ENCODE data around the gene PAX1. TPM values are rescaled to one million over a fixed set of nuclear protein-coding genes. Genes with fewer than 3 reads are reported as not detected.

The PAX1 gene
- polyA plus RNA-seq, 4 donors: 0.11 to 0.21 TPM; not detected in 2

DNA sequence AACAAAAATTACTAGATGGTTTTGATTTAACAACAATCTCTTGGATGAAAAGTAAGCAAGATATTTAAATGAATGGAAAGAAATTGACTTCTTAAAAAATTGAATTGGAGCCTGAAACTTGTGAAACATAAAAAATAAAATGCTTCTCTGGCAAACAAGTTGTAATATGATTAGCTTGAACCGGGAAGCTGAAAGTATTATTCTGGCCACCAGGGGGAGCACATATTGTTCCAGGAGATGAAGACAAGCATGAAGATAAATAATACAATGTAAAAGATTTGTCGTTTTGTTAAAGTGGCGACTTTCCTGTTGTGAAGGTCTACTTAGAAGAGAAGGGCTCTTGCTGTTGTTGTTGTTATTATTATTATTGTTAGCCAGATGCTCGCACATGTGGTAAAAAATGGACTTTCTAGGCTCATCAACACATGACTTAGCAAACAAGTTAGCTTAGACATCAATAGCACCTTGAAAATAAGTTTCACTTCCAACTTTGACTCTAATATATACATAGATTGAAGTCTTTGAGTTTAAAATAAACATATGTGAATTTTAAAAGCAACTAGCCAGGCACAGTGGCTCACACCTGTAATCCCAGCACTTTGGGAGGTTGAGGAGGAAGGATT lies 14.2 kb downstream of the PAX1 start:
- peak in 2 of 4 donors; percentile 59 to 68 for DNase-seq (ENCODE audit: low read depth in 4 of 4, low spot score in 2 of 4)

DNA sequence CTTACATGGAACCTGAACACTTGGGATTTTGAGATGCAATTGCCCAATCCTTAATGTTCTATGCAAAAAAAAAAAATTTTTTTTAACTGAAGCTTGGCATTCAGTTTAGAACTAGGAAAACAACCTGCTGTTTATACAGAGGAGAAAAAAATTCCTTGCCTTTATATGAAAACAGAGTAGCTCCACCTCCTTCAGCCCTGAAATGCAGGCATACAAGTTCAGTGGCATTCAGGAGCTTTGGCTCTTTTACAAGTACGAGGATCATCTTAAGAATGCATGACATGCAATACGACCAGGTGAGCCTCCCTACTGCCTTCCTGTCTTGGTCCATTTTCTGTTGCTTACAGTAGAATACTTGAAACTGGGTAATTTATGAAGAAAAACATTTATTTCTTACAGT lies 20.4 kb downstream of the PAX1 start:
- DNase-seq (ENCODE audit: low read depth in 4 of 4, low spot score in 2 of 4): no peak

DNA sequence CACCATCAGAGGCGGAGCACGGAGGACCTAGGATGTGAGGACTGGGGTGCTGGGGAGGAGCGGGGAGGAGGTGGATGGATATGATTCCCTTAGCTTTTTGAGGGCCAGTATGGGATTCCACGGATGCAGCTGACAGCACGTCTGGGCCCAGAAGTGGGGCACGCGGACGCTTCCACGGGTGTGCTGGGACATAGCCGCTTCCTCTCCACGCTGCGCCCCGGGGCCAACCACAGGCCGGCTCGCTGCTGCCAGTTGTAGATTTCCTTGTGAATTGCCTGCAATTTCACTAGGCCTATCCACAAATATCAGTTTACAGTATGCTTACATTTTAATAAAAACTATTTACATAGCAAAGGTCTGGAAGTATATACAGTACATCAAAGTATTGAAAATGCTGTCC lies 23.9 kb downstream of the PAX1 start:
- DNase-seq (ENCODE audit: low read depth in 4 of 4, low spot score in 2 of 4): no peak

DNA sequence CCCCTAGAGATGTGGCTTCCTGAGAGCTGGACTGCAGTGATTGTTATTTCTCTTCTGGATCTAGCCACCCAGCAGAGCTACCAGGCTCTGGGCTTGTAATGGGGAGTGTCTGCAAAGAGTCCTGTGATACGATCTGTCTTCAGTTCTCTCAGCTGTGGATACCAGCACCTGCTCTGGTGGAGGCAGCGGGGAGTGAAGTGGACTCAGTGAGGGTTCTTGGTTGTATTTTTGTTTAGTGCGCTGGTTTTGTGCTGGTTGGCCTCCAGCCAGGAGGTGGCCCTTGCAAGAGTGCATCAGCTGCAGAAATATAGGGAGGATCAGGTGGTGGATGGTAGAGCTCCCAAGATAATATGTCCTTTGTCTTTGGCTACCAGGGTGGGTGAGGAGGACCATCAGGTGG lies 33.7 kb downstream of the PAX1 start:
- no peak for DNase-seq (ENCODE audit: low read depth in 4 of 4, low spot score in 2 of 4)

DNA sequence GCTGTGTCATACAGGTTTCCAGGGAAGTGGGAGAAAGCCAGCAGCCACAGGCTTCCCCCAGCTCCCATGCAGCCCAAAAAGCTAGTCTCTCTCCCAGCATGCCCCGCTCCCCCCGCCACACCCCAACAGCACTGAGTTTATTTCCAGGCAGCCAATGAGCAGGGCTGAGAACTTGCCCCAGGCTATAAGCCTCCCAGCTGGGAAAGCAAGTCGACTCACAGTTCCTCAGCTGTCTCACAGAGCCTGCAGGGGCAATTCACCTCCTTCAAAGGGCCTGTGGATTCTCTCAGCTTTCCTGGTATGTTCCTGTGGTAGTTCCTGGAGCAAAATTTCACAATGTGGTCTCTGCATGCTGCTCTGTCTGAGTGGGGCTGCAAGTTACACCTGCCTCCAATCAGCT lies 34.2 kb downstream of the PAX1 start:
- no peak for DNase-seq (ENCODE audit: low read depth in 4 of 4, low spot score in 2 of 4)

DNA sequence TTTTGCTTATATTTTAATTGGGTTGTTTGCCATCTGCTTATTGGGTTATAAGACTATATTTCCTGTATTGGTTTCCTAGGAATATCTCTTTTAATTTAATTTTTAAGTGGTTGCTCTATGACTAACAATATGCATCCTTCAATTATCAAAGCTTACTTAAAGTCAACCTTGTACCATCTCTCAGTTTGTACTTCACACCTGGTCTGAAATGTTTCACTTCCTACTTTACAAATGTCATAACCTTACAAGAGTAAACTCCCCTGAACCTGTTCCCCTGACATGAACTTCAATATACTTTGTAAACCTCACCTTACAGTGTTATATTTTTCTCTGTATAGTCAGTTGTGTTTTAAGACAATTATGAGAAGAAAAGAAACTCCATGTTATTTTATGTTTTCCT lies 35.8 kb downstream of the PAX1 start:
- no peak for DNase-seq (ENCODE audit: low read depth in 4 of 4, low spot score in 2 of 4)

DNA sequence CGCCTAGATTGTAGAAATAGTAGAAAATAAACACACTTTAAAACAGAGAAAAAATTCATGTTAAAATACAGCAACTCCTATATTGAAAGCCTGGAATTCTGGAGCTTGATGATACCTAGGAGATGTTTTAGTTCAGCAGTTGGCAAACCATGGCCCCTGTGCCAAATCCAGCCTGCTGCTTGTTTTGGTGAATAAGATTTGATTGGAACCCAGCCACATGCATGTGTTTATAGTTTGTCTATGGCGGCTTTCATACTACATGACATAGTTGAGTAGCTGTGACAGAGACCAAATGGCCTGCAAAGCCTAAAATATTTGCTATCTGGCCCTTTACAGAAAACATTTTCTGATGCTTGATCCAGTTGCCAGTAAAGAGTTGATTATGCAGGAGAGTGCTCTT lies 57.2 kb downstream of the PAX1 start:
- DNase-seq (ENCODE audit: low read depth in 4 of 4, low spot score in 2 of 4): no peak

DNA sequence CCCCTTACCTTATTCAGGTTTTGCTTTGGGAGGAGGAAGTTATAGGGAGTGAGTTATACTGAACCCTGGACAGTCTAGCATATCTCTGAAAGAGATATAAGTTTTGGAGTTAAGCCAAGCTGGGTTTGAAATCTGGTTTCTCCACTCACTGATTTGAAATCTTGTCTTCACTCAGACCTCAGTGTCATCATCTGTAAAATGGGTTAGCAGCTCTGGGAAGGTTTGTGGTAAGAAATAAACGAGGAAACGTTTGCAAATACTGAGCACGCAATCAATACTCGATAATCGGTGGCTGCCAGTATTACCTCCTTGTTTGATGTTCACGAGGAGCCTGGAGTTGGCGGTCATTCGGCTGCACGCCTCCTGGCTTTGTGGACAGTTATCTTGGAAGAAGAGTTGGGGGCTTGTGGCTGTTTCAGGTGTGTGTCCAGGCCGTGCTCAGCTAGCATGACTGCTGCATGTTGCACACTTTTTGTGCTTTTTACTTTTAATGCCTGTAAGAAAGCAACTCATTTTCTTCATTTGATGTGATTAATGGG lies 61.8 kb downstream of the PAX1 start:
- no peak for DNase-seq (ENCODE audit: low read depth in 4 of 4, low spot score in 2 of 4)

DNA sequence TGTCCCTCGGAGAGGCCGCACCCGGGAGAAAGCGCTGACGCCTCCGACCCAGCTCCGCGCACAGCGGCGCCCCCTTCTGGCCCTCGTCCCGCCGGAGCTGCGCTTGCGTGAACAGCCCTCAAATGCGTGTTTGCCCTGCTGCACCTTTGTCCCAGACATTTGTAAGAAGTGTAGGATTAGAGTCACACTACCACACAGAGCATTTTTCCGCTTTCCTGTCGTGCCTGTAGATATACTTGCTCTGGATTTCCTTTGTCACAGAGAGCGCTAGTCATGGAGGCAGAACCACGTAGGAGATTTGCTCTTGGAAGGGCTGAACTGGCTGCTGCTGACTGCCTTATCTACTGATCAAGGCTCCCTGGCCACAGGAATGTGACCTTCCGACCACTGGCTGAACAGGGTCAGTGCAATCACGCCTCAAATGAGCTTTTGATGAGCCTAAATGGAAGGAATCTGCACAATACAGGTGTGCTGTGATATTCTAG lies 62.3 kb downstream of the PAX1 start:
- DNase-seq (ENCODE audit: low read depth in 4 of 4, low spot score in 2 of 4): no peak

Other genes with a start within 250 kb of the PAX1 start
- under 1 TPM in 1 of 4 donors, not detected in 3; 0.06 TPM for gene NKX2-2, start 191.6 kb upstream of the PAX1 start, polyA plus RNA-seq (ENCODE audit: insufficient read length in 4 of 4)